Stomach (tissue), 4 donors: Measurements from ENCODE around the gene CHAF1B.

Experiments used
- CTCF ChIP-seq, 7 experiments: fragments of 450-650 bp in 4 of 7; fragments of 200-600 bp in 3 of 7; sonication (generic) in 3 of 7; IDR thresholded peaks; one replicate each; pipeline ENCODE4 v1.5.1; 2016 to 2019; ENCODE audit warnings: antibody characterized with exemption in 7 of 7, control low read depth in 2 of 7, mild to moderate bottlenecking in 1 of 7
- POLR2A ChIP-seq, 4 donors: fragments of 450-650 bp; IDR thresholded peaks; one replicate each; pipeline ENCODE4 v1.6.1; 2016; ENCODE audit warnings: antibody characterized with exemption in 4 of 4, control low read depth in 2 of 4, mild to moderate bottlenecking in 1 of 4, moderate library complexity in 1 of 4
- POLR2AphosphoS5 ChIP-seq, 3 donors: sonication (generic); formaldehyde crosslinking; IDR thresholded peaks; one replicate each; pipeline ENCODE4 v1.6.1; 2016; ENCODE audit warnings: antibody characterized with exemption in 3 of 3

DNA sequence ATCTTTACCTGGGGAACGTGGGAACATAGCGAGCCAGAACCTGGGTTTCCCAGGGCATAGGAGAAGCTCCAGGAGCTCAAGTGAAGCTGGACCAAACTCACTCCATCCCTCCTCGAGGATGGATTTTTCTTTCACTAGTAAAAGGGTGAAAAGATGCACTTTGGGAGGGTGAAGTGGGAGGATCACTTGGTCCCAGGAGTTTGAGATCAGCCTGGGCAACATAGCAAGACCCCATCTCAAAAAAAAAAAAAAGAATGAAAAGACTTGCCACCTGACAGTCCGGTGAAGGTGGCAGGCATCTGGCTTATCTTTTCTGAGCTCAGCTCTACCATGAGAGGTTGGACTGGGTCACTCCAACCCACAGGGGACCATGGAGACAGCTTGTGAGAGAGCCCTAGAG is 42.3 kb downstream of the CHAF1B start:
- TF ChIP-seq POLR2AphosphoS5 (IDR thresholded peaks at IDR 0.05), result no peak
- TF ChIP-seq CTCF (IDR thresholded peaks at IDR 0.05), result no peak
- TF ChIP-seq POLR2A (IDR thresholded peaks at IDR 0.05), result no peak
